BJ (cell line): Measurements from ENCODE around the gene CC2D2A. TPM values are rescaled to one million over a fixed set of nuclear protein-coding genes. Genes with fewer than 3 reads are reported as not detected.

Experiments
- CTCF ChIA-PET: fragments of 350-600 bp; formaldehyde crosslinking; extraction: SDS; loops from one replicate; lab custom pipeline; 2021; ENCODE audit warnings: antibody characterized with exemption, inconsistent platforms; lab: Yijun Ruan, JAX
- POLR2A ChIA-PET: fragments of 300-600 bp; sonication (Branson Sonifier 250); formaldehyde crosslinking; extraction: SDS; loops from one replicate; lab custom pipeline; 2021; ENCODE audit warnings: antibody characterized with exemption; lab: Charles Lee
- DNase-seq: peaks from one replicate; pipeline ENCODE4 v3.0.0-alpha.2; 2011; ENCODE audit warnings: low read depth
- H3K27me3 ChIP-seq: 2 replicates; pipeline ENCODE4 v1.6.0; 2011; ENCODE audit warnings: low read length; ENCODE audit not compliant: control insufficient read depth, insufficient read depth
- H3K36me3 ChIP-seq: 2 replicates; pipeline ENCODE4 v1.5.1; 2011; ENCODE audit warnings: low read length; ENCODE audit not compliant: control insufficient read depth, insufficient read depth
- H3K4me3 ChIP-seq: 2 replicates; pipeline ENCODE4 v1.5.1; 2011; ENCODE audit warnings: low read depth, mild to moderate bottlenecking, control low read depth, low read length
- CTCF ChIP-seq: IDR thresholded peaks from 2 replicates; pipeline ENCODE4 v1.5.1; 2011; ENCODE audit warnings: low read depth, mild to moderate bottlenecking, control low read depth, inconsistent platforms, low read length, moderate library complexity; ENCODE audit not compliant: insufficient read depth
- polyA plus RNA-seq: library from polyadenylated mRNA; depleted of rRNA; stranded (reverse); fragments of >200 nt; gene quantifications from 2 replicates; pipeline ENCODE4 v1.2.3, GENCODE V29; 2011

CC2D2A gene
- polyA plus RNA-seq, 1 experiment, result 10.0 TPM

- no peak for DNase-seq
- TF ChIP-seq CTCF, result no peak
- POLR2A ChIA-PET, result no interaction called here
- Histone ChIP-seq H3K36me3 (peaks cover 1% of the 10 kb centered on the region), H3K4me3 (no peak overlapping the region), H3K27me3 (no peaks in the 10 kb centered on the region)
- CTCF ChIA-PET, result interaction anchor here (1.3 kb wide), 1 partner anchor 12 kb away, joined by 4 read pairs; no protein-coding TSS in a partner anchor
Observed at GRCh38 chr4:15550491-15550890, 80.8 kb downstream of the CC2D2A start.

- ChIA-PET POLR2A (no interaction called here), CTCF (interaction anchor here (0.6 kb wide), 1 partner anchor 36 kb away, joined by 3 read pairs; no protein-coding TSS in a partner anchor)
- TF ChIP-seq CTCF, result no peak
Observed at GRCh38 chr4:15551740-15552446, 82.2 kb downstream of the CC2D2A start.

GRCh38 chr4:15552557-15553362 lies 83.1 kb downstream of the CC2D2A start:
- ChIA-PET CTCF (no interaction called here), POLR2A (no interaction called here)
- TF ChIP-seq CTCF, result no peak
- Histone ChIP-seq H3K27me3 (no peaks in the 10 kb centered on the region), H3K4me3 (no peak overlapping the region), H3K36me3 (no peaks in the 10 kb centered on the region; the same call in 1 of the 2 replicates)
- no peak for DNase-seq

More at GRCh38 chr4:15551740-15552446, 82.2 kb downstream of the CC2D2A start:
- Histone ChIP-seq H3K27me3 (no peaks in the 10 kb centered on the region), H3K36me3 (no peaks in the 10 kb centered on the region; the same call in 1 of the 2 replicates), H3K4me3 (no peak overlapping the region)
- no peak for DNase-seq

GRCh38 chr4:15556511-15557092 lies 86.9 kb downstream of the CC2D2A start:
- ChIA-PET POLR2A (no interaction called here), CTCF (no interaction called here)
- DNase-seq, result no peak
- TF ChIP-seq CTCF, result no peak
- H3K4me3 ChIP-seq, result no peak overlapping the region
- no peaks in the 10 kb centered on the region for H3K27me3 ChIP-seq
- peaks cover 1% of the 10 kb centered on the region; the same call in 1 of the 2 replicates for H3K36me3 ChIP-seq
